ENCODE measurements around the gene ASH1L.
"Not testable (repeated sequence)": the region's sequence is repeated elsewhere in the genome, so short reads cannot be mapped to it uniquely, and the experiment has no call there.

Gene ASH1L

GRCh38 chr1:155499953-155500639 is 62.5 kb downstream of the ASH1L start:
- no peak for DNase-seq (ENCODE audit: low read depth, low spot score)
- H3K27ac ChIP-seq = peak overlapping the region; percentile 36

DNA sequence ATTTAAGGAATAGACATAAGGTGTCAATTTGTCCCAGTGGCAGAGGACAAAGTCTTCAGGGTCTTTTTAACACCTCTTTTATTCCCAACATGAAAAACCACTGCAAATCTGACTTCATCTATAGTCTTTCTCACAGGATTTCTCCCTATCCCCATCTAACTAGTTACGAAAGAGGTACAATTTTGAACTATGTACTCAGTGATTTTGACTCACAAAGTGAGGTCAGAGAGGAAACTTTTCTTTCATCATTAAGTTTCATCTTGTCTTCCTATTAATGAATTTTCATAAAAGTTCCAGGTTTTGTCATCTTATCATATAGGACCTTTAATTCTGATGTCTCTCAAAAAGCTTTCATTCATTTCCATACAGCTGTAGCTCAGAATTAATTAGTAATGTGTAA is 63.3 kb downstream of the ASH1L start:
- DNase-seq (ENCODE audit: low read depth, low spot score) = no peak
- peak overlapping the region; percentile 36 for H3K27ac ChIP-seq

GRCh38 chr1:155493595-155493994 is 69.0 kb downstream of the ASH1L start:
- not testable (repeated sequence) for H3K27ac ChIP-seq; DNase-seq (ENCODE audit: low read depth, low spot score)

- not testable (repeated sequence) for DNase-seq (ENCODE audit: low read depth, low spot score); H3K27ac ChIP-seq
These were observed 74.2 kb downstream of the ASH1L start for GRCh38 chr1:155488419-155488818.

- no peak for DNase-seq (ENCODE audit: low read depth, low spot score)
- no peak overlapping the region for H3K27ac ChIP-seq
These were observed 75.1 kb downstream of the ASH1L start for GRCh38 chr1:155487541-155487940.

- DNase-seq (ENCODE audit: low read depth, low spot score); H3K27ac ChIP-seq: not testable (repeated sequence)
These were observed 75.7 kb downstream of the ASH1L start for GRCh38 chr1:155486952-155487351.

DNA sequence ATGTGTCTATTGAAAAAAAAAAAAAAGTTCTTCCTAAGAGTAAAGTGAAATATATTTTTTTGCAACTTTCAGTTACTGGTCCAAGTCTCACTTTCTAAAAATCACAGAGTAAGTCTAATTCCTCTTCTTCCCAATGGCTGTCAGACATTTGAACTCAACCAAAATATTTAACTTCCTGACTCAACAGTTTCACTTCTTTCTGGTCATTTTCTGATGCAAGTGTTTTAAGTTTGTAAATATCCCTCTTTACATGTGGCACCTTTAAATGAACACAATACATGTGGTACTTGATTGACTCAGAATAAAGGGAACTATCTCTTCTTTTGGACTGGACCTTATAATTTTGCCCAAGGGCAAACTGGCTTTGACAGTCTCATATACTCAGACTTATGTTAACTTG is 76.7 kb downstream of the ASH1L start:
- no peak overlapping the region for H3K27ac ChIP-seq
- no peak for DNase-seq (ENCODE audit: low read depth, low spot score)

DNA sequence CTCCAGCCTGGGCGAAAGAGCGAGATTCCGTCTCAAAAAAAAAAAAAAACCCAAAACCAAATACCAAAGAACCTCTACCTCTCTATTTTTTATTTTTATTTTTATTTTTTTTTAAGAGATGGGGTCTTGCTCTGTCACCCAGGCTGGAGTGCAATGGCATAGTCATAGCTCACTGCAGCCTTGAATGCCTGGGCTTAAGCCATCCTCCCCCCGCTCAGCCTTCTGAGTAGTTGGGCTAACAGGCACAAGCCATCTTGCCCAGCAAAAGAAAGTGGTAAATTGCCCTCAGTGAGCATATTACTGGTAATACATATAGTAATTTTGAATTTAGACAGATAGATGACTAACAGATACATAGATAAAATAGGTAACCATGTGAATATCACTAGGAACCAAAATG is 77.4 kb downstream of the ASH1L start:
- DNase-seq (ENCODE audit: low read depth, low spot score) = no peak
- no peak overlapping the region for H3K27ac ChIP-seq

DNA sequence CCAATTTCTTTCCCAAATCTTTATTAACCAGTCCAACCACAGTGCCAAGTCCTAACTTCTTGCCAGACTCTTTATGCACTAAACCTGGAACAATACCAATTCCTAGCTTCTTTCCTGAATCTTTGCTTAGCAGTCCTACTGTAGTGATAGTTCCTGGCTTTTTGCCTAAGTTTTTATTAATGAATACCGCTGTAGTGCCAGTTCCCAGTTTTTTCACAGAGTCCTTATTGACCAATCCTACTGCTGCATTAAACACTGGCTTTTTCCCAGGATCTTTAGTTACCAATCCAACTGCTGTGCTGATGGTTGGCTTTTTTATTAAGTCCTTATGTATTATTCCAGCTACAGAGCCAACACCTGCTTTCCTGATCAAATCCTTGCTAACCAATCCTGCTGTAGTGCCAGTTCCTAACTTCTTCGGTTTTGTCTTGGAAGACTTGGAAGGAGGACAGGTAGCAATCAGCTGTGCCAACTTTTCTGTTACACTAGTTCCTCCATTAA is 80.8 kb downstream of the ASH1L start:
- no peak overlapping the region for H3K27ac ChIP-seq
- no peak for DNase-seq (ENCODE audit: low read depth, low spot score)

GRCh38 chr1:155479205-155479604 is 83.4 kb downstream of the ASH1L start:
- no peak for DNase-seq (ENCODE audit: low read depth, low spot score)
- H3K27ac ChIP-seq = no peak overlapping the region

- DNase-seq (ENCODE audit: low read depth, low spot score) = no peak
- H3K27ac ChIP-seq = no peak overlapping the region
These were observed 84.2 kb downstream of the ASH1L start for GRCh38 chr1:155478270-155478852.

DNA sequence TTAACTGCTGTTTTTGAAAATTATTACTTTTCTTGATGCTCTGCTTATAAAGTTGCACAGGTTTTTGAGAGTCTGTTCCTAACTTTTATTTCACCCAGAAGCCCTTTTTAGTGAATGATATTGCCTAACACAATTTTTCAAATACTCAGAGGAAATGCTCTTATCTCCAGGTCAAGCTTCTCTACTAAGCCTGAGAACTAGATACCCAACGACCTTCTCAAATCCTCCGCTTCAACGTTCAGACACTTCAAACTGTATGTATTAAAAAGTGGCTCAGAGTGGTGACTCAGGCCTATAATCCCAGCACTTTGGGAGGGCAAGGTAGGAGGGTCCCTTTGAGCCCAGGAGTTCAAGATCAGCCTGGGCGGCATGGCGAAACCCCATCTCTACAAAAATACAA is 88.5 kb downstream of the ASH1L start:
- DNase-seq (ENCODE audit: low read depth, low spot score) = no peak
- H3K27ac ChIP-seq = no peak overlapping the region

DNA sequence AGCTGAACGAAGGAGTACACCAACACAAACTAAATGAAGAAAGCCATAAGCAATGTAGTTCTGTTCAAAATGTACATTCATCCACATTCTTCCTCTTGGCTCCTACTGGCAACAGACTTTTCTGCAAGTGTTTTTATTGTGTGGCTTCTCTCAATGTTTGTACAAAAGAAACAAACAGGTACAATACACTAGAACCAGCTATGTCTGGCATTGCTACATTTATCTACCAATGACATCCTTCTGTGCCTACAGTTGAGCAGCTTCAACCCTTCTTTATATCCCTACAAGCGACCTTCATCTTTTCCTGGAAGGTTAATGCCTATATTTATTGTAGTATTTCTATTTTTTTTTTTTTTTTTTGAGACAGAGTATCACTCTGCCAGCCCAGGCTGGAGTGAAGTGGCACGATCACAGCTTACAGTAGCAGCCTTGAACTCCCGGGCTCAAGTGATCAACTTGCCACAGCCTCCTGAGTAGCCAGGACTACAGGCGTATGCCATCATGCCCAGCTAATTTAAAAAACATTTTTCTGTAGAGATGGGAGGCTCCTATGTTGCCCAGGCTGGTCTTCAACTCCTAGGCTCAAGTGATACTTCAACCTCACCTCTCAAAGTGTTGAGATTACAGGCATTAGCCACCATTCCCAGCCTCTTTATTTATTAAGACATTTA is 89.3 kb downstream of the ASH1L start:
- no peak overlapping the region for H3K27ac ChIP-seq
- no peak for DNase-seq (ENCODE audit: low read depth, low spot score)

- no peak overlapping the region for H3K27ac ChIP-seq
- DNase-seq (ENCODE audit: low read depth, low spot score) = no peak
These were observed 90.0 kb downstream of the ASH1L start for GRCh38 chr1:155472491-155473083.

DNA sequence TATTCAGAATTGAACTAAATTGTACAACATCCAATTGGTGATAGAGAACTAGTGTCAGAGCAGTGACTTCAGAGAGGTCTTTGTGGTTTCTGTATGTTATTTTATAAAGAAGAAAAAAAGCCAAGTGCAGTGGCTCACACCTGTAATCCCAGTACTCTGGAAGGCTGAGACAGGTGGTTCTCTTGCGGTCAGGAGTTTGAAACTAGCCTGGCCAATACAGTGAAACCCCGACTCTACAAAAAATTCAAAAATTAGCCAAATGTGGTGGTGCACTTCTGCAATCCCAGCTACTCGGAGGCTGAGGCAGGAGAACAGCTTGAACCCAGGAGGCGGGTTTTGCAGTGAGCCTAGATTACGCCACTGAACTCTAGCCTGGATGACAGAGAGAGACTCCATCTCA is 90.7 kb downstream of the ASH1L start:
- H3K27ac ChIP-seq = no peak overlapping the region
- no peak for DNase-seq (ENCODE audit: low read depth, low spot score)

GRCh38 chr1:155471026-155471425 is 91.6 kb downstream of the ASH1L start:
- DNase-seq (ENCODE audit: low read depth, low spot score) = no peak
- no peak overlapping the region for H3K27ac ChIP-seq

- H3K27ac ChIP-seq = peak overlapping the region; percentile 13
These were observed 95.6 kb downstream of the ASH1L start for GRCh38 chr1:155466996-155467395.

DNA sequence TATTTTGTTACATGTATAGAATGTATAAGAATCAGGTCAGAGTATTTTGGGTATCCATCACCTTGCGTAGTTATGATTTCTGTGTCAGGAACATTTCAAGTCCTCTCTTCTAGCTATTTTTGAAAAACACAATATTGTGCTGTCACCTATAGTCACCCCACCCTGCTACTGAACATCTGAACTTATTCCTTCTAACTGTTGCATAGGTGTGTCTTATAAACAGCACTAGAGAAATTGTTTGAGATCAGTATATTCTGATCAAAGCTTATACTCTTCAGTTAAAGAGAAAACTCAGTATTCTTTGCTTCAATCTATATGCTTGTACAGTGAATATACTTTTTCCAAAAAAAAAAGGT is 96.0 kb downstream of the ASH1L start:
- no peak overlapping the region for H3K27ac ChIP-seq
- DNase-seq (ENCODE audit: low read depth, low spot score) = no peak

More at GRCh38 chr1:155466996-155467395, 95.6 kb downstream of the ASH1L start:
- DNase-seq (ENCODE audit: low read depth, low spot score) = peak; percentile 39

DNA sequence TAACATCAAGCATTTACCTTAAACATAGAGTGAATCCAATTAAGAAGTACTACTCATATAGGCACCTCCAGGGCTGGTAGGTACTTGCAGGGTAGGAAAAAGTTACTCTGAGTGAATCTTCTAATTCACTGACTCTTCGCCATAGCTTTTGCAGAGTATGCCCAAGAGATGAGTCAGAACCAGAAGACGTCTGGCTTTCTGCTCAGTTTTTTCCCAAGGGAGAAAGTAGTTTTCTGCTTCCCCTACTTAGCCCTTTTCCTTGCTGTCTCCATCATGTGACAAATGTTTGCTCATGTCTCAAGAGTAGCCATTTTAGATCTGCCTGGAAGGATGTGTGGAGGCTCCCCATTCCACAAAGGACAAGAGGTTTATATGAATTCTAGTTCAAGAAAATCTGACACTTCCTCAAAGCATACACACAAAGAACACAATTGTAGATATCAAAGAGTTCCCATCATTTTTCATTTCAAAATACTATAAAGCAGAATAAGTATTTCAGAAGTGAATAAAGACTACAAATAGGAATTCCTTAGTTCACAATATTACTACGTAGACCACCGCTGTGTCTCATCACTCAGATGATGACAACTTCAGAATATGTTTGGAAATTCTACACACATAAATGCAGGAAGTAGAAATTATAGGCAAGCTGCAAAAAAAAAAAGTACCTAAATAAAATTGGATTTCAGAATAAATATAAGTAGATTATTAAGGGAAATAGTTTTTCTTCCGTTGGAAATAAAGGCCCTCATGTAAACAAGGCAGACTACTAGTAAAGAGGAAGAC is 98.5 kb downstream of the ASH1L start:
- DNase-seq (ENCODE audit: low read depth, low spot score) = no peak
- no peak overlapping the region for H3K27ac ChIP-seq

DNA sequence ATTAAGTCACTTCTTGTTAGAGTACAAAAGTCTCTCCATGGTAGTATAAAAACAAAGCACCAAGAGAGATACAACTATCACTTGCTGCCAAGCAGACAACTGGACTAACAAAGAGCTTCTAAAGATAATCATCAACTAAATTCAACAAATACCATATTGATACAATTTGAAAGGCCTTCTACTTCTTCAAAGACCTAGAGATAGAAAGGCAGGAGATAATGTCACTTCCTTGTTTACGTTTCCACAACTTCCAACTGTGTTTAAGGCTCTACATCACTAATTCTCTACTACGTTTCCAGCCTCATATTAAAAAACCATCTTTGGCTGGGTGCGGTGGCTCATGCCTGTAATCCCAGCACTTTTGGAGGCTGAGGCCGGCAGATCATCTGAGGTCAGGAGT is 104.5 kb downstream of the ASH1L start:
- H3K27ac ChIP-seq = no peak overlapping the region
- DNase-seq (ENCODE audit: low read depth, low spot score) = no peak
